T-helper 1 cell (primary cell): ENCODE results near the gene RNF20.
A peak's percentile ranks its signal among the peaks of the same experiment; 100 is the strongest.

Experiments
- DNase-seq, 5 donors: peaks; one replicate each; pipeline ENCODE4 v3.0.0-alpha.2; 2012 to 2020

RNF20 gene

GRCh38 chr9:101591787-101592446 is 58.3 kb downstream of the RNF20 start:
- no peak for DNase-seq

DNA sequence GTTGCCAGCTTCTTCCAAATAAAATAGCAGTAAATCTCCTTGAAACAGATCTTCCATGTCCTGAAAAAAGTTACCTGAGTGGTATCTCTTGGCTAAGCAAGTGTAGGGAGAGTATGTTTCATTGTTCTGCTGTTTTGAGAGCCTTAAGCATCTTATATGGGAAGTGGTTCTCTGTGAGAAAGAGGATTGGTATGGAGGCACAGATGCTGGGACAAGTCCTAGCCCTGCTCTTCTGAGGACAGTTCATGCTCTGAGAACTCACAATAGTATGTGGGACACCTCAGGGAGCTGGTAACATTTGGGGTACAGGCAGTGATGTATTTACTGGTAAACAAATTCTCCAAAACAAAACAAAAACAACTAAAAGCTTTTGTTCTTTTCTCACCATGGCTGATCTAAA is 59.1 kb downstream of the RNF20 start:
- DNase-seq: no peak

GRCh38 chr9:101593345-101593744 is 59.7 kb downstream of the RNF20 start:
- DNase-seq: no peak

GRCh38 chr9:101594796-101595195 is 61.1 kb downstream of the RNF20 start, which contains the start of gene PPP3R2:
Gene PPP3R2, minus strand, starts transcription at chr9:101594969. Its CDS starts 48 bp downstream, at chr9:101594921.
- DNase-seq: no peak

GRCh38 chr9:101601904-101602765 is 68.5 kb downstream of the RNF20 start:
- DNase-seq: peak in 1 of 5 donors; percentile 19

GRCh38 chr9:101604296-101604695 is 70.6 kb downstream of the RNF20 start:
- DNase-seq: no peak

GRCh38 chr9:101605547-101605946 is 71.9 kb downstream of the RNF20 start:
- DNase-seq: no peak
